ENCODE measurements around the gene KCNQ1OT1. TPM values are rescaled to one million over a fixed set of nuclear protein-coding genes. Genes with fewer than 3 reads are reported as not detected.
"Not testable (repeated sequence)": the region's sequence is repeated elsewhere in the genome, so short reads cannot be mapped to it uniquely, and the experiment has no call there.

Gene KCNQ1OT1
- total RNA-seq, 1 donor from 2014 or later: 0.53 TPM

DNA sequence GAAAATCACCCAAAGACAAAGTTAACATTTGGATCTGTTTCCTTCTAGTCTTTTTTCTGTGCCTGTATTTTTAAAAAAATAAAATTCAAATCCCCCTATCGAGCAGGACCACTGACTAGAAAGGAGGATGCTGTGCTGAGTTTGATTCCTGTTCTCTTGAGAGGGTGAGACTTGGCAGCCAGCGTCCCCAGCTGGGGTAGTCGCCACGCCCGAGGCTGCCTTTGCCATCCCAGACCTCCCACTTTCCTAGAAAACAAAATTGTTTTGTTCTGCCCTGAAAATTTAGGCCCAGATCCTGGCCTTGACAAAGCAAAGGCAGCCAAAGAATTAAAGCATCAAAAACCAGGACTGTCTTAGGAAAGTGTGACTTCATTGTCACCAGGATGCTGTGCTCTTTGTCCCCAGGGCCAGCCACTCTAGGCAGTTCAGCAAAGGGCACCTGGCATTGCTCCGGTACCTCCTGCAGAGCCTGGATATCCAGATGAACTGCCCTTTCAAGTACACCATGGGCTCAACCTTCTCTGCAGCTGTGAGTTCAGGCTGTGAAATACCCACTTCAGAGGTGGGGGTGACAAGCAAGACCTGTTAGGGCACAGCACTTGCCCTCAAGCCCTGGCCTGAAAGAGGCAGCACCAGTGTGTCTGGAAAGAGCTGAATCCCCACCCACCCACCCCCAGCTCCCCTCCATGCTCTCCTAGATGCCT lies 44.6 kb downstream of the KCNQ1OT1 start:
- no peak for DNase-seq (ENCODE audit: low read depth, low spot score)

DNA sequence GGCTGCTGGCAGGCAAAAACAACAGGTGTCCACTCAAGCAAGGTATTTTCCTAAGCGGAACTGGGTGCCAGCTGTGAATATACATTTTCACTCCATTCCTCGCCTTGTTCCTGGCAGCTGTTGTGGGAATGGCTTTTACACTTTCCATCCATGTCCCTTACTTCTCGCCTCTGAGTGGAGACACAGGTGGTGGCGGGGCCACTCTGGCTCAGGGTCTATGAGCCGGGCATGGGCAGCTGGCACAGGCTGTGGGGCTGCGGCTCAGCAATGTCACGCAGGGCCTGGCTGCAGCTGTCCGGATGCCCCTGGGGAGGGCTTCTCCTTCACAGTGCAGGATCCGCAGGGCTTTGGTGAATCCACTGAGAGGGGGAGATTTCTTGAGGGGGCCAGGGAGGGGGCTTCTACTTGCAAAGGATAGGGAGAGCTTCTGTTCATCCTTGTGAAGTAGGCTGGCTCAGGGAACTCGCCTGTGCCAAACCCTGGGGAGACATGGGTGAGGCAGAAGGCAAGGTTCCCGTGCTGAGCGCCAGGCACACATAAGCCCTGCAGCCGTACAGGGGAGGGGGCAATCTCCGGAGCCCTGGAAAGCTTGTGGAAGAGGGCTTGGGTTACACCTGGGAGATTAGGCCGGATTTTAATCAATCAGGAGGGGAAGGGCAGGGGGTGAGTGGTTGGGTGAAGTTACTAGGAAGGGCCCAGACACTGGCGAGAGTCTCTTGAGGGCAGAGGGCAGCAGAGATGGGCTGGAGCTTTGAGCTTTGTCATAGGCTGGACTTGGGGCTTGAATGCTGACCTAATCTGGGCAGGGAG lies 45.7 kb downstream of the KCNQ1OT1 start:
- DNase-seq (ENCODE audit: low read depth, low spot score): no peak

DNA sequence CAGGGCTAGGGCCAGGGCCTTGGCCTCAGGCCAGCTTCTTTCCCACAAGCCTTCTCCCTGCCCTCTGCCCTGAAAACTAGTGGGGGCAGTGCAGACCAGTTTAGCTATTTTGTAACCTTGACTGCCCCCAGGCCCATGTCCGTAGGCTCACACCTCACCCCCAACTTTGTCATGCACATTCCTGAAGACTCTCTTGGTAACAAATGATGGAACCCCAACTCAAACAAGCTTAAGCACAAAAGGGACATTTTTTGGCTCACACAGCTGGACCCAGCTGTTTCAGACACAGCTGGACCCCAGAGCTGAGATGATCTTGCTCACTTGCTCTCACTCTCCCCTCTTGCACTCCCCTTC lies 46.6 kb downstream of the KCNQ1OT1 start:
- no peak for DNase-seq (ENCODE audit: low read depth, low spot score)

DNA sequence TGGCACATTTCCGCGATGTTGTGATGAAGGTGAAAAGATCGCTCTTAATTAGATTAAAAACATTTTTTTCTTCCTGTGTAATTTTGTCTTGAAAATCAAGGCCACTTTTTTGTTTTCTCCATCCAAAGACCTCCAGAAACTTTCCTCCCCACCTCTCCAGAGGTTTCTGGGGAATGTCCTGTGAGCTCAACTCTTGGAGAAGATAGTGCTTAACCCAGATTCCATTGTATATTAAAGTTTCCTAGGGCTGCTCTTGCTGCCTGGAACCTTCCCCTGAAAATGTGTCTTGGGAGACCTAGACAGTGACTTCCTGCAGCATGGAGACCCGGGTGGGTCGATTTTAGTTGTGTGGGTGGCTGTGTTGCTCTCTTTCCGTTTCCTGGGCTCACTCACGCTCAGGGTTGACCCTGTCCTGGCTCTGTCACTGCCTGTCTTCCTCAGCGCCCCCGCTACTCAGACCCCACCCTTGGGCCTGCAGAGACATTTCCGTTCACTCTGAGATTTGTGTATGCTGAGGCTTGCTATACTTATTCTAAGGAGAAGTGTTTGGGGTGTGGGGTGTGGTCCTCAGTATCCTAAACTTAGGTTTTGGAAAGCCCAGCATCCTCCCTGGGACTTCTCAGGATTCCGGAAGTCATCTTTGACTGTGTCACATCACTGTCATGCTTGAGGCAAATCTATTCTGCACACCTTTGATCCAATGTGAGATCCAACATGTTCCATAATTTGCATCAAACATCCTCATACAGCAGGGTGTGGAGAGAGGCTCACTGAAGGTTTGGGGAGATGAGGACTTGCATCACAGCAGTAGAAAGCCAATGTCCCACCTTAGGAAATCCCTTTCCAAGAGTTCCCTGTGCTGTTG lies 47.2 kb downstream of the KCNQ1OT1 start:
- DNase-seq (ENCODE audit: low read depth, low spot score): no peak

DNA sequence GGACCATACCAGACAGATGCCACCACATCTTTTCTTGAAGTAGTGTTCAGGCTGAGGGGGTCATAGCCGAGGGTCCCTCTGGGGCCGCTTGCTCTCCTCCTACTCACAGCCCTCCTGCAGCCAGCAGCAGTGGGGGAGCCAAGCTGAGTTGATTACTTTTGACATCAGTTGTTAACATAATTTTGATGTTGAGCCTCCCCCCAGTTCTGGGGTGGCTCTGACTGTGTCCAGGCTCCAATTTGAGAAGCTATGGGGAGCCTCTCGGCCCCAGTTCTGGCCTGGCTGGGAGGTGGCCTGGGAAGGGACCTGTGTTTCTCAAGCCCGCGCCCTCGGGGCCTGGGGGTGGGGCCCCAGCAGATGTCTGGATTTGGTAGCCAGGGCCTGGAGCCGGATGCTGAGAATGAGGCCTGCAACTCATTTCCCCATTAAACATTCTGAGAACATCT lies 47.9 kb downstream of the KCNQ1OT1 start:
- no peak for DNase-seq (ENCODE audit: low read depth, low spot score)

DNA sequence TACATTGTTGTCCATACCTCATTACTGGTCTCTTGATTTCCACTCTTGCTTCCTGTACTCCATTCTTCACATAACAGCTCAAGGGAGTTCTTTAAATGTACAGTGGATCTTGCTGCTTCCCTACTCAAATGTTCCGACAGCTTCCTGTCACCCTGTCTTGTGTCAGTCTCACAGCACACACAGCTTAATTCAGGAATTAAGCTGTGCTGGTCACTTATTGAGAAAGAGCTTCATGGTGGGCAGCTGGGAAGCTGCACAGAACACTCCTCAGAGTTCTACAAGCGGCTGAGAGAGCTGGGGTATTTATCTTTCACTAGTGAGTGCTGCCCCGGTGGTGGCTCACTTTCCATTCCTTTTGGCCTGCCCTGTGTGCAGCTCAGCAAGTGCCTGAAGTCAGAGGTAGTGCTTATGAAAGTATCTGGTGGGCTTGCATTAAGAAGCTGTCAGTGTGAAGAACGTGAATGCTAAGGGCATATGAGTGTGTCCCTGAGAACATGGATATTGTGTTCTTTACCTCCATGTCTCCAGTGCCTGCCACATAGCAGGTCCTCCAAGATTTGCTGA lies 48.7 kb downstream of the KCNQ1OT1 start:
- no peak for DNase-seq (ENCODE audit: low read depth, low spot score)

DNA sequence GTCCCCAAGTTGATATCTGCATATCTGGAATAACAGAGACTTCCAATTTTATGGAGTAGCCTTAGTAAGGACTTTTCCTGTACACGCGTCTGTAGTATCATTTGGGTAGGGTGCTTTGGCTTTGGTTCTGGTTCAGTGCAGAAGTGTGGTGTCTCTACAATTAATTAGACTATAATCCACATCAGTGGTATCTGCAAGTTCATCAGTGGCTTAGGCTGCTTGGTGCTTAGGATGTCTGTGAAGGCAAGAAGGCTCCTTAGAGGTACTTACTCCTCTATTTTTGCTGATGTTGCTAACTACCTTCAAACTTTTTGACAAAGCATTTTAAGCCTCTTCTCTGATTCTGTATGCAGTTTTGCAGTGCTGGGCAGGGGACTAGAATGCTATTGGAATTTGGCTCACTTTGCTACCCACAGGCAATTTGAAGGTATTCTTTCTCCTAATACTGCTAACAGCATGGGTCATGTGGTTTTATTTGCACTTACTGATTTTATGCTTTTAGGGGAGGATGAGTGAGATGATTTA lies 49.4 kb downstream of the KCNQ1OT1 start:
- DNase-seq (ENCODE audit: low read depth, low spot score): no peak

DNA sequence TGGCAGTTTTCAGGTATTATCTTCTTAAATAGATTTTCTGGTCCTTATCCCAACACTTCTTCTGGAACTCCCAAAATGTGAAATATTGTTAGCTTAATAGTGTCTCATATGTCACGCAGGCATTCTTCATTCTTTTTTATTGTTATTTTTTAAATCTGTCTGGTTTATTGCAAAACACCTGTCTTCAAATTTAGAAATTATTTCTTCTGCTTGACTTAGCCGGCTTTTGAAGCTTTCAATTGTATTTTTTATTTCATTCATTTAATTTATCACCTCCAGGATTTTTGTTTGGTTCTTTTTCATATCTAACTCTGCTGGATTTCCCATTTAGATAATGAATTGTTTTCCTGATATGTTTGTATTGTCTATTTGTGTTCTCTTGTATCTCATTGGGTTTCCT lies 49.9 kb downstream of the KCNQ1OT1 start:
- DNase-seq (ENCODE audit: low read depth, low spot score): no peak

DNA sequence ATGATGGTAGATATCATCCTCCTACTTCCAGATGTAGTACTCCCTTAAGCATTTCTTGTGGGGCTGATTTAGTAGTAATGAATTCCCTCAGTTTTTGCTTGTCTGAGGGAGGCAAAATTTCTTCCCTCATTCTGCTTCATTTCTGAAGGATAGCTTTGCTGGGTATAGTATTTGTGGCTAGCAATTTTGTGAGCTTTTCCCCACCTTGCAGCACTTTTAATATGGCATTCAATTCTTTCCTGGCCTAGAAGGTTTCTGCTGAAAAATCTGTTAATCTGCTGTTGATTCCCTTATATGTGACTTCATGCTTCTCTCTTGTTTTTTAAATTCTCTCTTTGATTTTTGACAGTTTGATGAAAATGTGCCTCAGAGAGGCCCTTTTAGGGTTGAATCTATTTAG lies 50.4 kb downstream of the KCNQ1OT1 start:
- DNase-seq (ENCODE audit: low read depth, low spot score): no peak

DNA sequence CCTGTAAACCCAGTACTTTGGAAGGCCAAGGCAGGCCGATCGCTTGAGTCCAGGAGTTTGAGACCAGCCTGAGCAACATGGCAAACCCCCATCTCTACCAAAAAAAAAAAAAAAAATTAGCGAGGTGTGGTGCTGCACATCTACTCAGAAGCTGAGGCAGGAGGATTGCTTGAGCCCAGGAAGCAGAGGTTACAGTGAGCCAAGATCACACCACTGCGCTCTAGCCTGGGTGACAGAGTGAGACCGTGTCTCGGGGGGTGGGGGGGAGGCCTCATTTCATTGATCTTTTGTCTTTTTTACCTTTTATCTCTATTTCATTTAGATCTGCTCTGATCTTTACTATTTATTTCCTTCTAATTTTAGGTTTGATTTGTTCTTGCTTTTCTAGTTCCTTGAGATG lies 51.8 kb downstream of the KCNQ1OT1 start:
- no peak for DNase-seq (ENCODE audit: low read depth, low spot score)

DNA sequence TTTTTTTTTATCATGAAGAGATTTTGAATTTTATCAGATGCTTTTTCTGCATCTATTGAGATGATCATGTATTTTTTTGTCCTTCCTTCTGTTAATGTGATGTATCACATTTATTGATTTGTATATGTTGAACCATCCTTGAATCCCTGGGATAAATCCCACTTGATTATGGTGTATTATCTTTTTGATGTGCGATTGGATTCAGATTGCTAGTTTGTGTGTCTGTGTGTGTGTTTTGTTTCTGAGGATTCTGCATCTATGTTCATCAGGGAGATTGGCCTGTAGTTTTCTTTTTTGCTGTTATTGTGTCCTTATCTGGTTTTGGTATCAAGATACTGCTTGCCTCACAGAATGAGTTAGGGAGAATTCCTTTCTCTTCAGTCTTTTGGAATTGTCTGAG lies 52.6 kb downstream of the KCNQ1OT1 start:
- DNase-seq (ENCODE audit: low read depth, low spot score): no peak

DNA sequence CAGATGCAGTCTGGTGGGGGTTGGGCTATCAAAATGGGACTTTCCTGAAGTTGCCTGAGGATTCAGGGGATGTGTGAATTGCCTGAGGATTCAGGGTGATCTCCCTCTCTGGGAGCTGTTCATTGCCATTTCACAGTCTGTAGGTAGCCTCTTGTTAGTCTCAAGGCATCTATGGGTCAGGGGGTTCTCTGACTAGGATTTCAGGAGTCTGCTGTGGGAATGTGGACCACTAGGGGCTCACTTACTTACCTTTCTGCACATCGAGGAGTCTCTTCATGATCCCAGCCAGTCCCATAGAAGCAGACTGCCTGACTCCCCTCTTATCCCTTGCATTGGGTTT lies 54.0 kb downstream of the KCNQ1OT1 start:
- DNase-seq (ENCODE audit: low read depth, low spot score): no peak

DNA sequence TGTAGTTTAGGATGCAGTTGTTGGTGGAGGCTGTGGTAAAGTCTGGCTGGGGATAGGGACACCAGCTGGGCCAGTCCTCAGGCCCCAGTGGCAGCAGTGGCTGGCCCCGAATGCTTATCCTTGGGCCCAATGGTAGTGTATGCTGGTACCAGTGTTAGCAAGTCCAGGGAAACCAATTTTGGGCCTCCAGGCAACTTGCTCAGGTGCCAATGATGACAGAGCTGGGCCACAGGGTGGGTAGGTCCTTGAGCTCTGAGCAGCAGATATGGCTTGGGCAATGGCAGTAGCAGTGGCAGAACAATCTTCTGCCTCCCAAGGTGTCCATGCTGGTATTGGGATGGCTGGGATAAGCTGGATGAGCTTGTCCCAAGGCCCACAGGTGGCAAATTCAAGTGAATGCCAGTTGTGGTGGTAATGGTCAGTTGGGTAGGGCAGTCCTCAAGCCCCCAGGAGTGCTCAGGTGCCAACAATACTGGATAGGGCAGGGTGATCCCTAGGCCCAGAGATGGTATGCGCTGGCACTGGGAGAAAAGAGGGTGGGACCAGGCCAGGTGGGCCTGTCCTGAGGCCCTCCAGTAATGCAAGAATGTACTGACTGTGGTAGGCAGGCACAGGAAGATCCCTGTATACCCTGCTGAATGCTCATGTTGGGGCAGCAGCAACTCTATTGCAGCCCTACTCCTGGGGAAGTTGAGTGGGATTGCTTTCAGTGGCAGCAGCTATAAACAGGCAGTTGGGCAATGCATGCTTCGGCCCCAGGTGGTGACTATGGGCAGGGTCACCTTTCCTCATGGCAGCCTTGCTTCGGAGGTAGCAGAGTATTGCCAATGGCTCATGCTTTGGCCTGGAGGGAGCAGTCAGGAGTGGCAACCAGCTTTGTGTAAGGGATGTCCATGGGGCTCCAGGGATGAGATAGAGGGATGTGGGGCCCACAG lies 54.7 kb downstream of the KCNQ1OT1 start:
- DNase-seq (ENCODE audit: low read depth, low spot score): no peak

DNA sequence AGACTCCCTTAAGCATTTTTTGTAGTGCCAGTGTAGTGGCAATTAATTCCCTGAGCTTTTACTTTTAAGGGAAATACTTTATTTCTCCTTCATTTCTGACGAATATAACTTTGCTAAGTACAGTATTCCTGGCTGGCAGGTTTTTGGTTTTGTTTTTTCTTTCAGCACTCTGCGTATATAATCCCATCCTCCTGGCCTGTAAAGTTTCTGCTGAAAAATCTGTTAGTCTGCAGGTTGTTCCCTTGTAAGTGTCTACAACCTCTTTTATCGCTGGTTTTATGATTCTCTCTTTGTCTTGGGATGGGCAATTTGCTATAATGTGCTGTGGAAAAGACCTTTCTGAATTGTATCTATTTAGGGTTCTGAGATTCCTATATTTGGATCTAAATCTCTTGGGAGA lies 56.0 kb downstream of the KCNQ1OT1 start:
- no peak for DNase-seq (ENCODE audit: low read depth, low spot score)

DNA sequence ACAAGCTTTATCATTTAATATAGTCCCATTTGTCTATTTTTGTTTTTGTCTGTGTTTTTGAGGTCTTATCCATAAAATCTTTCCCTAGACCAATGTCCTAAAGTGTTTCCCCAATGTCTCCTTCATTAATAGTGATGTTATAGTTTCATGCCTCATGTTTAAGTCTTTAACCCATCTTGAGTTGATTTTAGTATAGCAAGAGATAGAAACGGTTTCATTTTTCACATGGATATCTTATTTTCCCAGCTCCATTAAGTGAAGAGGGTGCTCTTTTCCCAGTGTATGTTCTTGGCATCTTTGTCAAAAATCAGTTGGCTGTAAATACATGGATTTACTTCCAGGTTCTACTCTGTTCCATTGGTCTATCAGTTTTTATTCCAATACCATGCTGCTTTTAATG lies 58.2 kb downstream of the KCNQ1OT1 start:
- DNase-seq (ENCODE audit: low read depth, low spot score): no peak

DNA sequence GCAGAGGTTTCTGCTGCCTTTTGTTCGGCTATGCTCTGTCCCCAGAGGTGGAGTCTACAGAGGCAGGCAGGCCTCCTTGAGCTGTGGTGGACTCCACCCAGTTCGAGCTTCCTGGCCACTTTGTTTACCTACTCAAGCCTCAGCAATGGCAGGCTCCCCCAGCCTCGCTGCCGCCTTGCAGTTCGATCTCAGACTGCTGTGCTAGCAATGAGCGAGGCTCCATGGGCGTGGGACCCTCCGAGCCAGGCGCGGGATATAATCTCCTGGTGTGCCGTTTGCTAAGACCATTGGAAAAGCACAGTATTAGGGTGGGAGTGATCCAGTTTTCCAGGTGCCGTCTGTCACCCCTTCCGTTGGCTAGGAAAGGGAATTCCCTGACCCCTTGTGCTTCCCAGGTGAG lies 60.0 kb downstream of the KCNQ1OT1 start:
- not testable (repeated sequence) for DNase-seq (ENCODE audit: low read depth, low spot score)

DNA sequence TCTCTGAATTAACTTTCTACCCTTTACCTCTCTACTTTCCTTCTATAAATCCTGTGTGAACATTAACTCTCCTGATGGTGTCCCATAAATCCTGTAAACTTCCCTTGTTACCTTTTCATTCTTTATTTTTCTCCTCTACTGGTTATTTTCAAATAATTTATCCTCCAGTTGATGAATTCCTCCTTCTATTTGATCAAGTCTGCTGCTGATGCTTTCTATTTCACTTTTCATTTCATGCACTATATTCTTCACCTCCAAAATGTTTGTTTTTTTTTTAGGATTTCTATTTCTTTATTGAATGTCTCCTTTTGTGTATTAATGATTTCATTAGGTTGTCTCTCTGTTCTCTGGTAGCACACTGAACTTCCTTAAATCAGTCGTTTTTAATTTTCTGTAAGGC lies 68.6 kb downstream of the KCNQ1OT1 start:
- no peak for DNase-seq (ENCODE audit: low read depth, low spot score)

DNA sequence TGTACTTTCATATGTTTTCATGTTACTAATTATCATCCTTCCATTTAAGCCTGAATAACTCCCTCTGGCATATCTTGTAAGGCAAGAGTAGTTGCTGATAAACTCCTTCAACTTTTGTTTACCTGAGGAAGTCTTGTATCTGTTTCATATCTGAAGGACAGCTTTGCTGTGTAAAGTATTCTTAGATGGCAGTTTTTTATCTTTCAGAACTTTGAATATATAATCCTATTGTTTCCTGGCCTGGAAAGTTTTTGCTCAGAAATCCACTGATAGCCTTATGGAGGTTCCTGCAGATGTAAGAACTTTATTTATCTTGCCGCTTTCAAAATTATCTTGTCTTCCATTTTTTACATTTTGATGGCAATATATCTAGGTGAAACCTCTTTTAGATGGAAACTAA lies 69.1 kb downstream of the KCNQ1OT1 start:
- no peak for DNase-seq (ENCODE audit: low read depth, low spot score)

DNA sequence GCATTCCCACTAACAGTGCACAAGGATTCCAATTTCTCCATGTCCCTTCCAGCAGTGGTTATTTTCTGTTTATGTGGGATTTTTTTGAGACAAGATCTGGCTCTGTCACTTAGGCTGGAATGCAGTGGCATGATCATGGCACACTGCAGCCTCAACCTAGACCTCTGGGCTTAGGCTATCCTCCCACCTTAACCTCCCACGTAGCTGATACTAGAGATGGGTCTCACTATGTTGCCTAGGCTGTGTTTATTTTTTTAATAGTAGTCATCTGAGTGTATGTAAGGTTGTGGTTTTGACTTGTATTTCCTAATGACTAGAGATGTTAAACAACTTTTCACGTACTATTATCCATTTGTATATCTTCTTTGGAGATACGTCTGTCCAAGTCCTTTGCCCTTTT lies 74.6 kb downstream of the KCNQ1OT1 start:
- no peak for DNase-seq (ENCODE audit: low read depth, low spot score)

DNA sequence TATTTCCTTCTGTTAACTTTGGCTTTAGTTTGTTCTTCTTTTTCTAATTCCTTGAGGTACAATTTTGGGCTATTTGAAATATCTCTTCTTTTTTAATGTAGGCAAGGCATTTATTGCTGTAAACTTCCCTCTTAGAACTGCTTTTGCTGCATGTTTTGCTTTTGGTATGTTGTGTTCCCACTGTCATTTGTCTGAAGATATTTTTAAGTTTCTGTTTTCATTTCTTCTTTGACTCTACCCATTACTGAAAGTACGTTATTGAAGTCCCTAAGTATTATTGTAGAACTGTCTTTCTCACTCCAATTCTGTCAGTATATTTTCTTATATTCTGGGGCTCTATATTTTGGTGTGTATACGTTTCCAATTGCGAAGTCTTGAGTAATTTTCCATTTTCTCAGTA lies 77.9 kb downstream of the KCNQ1OT1 start:
- DNase-seq (ENCODE audit: low read depth, low spot score): no peak
